Kidney tubule cell (primary cell): ENCODE measurements around the gene AP1B1.

Experiments
- DNase-seq: peaks from one replicate; pipeline ENCODE4 v3.0.0-alpha.2; 2018; ENCODE audit warnings: low spot score

AP1B1 gene

DNA sequence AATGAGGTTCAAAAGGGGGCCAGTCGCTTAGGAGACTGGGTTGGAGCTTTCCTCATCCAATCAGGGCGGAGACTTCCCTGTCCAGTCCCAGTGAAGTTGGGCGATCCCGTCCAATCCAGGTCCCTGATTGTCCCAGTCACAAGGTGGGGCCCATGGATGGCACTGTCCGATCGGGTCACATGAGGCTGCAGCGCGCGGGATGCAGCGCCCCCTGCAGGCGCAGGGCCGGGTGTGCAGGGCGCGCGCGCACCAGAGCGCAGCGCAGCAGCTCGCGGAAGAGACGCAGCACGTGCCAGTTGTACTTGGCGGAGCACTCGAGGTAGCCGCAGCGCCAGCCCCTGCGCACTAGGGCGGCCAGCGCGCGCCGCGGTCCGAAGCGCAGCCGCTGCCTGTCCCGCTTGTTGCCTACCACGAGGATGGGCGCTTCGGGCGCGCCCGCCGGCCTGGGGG is 75.2 kb downstream of the AP1B1 start:
- DNase-seq: peak; percentile 28

DNA sequence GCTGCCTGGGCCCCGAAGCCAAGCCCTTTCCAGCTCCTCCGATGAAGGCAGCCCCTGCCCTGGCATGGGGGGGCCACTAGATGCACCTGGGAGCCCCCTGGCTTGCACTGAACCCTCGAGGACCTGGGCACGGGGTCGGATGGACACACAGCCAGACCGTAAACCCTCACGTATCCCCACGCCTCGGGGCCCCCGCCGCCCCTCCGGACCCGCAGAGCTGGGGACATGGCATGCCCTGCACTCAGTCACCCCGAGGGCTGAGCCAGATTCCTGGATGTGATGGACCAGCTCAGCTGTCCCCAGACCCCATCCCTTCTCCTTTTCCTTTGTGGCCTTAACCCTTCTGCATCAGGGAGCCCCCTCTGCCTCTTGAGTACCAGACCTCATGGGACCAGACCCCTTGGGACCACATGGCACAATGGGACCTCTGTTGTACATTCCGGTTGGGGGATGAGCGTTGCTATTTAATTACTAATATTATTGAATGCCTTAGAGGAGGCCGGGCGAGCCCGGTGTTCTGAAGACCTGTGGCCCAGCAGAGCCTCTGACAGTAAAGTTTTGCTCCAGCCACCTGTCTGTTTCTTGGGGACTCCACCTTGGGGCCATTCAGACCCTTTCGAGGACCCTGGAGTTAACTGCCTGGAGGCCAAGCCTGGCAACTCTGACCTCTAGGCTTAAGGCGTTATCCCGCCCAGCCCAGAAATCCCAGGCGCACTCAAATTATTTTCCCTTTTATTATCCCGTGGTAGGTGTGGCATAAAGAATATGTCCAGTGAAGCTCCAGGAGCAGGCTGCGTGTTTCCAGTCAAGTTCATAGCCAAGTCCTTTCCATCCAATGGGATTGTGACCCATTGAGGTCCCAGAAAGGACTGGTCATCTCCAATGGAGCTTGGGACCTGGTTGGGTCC is 75.9 kb downstream of the AP1B1 start:
- no peak for DNase-seq

GRCh38 chr22:29311464-29312217 is 76.7 kb downstream of the AP1B1 start:
- DNase-seq: no peak

DNA sequence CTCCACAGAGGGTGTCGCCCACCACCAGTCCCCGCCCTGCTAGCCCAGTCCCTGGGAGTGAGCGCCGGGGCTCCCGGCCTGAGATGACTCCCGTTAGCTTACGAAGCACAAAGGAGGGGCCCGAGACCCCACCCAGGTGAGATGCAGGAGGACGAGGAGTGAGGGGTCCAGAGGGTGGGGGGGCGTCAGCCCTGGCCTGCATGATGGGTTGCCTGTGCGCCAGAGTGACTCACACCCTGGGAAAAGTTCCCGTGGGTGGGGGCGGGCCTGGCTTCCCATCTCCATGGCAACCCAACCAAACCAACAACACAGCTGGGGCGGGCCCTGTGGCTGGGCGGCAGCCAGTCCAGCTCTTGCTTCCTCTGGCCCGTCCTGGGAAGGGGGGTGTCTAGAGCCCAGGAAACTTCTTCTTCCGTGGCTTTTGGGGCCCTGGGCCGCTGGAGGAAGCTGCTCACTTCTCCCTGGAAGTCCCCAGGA is 77.5 kb downstream of the AP1B1 start:
- peak; percentile 95 for DNase-seq

- no peak for DNase-seq
These were observed 78.1 kb downstream of the AP1B1 start for GRCh38 chr22:29310065-29310862.

- no peak for DNase-seq
These were observed 78.9 kb downstream of the AP1B1 start for GRCh38 chr22:29309332-29310064.

- DNase-seq: no peak
These were observed 79.5 kb downstream of the AP1B1 start for GRCh38 chr22:29308791-29309262.

DNA sequence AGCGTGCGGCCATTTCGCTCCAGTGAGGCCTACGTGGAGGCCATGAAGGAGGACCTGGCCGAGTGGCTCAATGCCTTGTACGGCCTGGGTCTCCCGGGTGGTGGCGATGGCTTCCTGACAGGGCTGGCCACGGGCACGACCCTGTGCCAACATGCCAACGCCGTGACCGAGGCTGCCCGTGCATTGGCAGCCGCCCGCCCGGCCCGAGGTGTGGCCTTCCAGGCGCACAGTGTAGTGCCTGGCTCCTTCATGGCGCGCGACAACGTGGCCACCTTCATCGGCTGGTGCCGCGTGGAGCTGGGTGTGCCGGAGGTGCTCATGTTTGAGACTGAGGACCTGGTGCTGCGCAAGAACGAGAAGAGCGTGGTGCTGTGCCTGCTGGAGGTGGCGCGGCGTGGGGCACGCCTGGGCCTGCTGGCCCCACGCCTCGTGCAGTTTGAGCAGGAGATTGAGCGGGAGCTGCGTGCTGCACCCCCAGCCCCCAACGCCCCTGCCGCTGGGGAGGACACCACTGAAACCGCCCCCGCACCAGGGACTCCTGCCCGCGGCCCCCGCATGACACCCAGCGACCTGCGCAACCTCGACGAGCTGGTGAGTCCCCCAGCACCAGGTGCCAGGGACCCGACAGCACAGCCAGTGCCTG is 80.1 kb downstream of the AP1B1 start:
- DNase-seq: no peak

GRCh38 chr22:29307596-29308147 is 80.7 kb downstream of the AP1B1 start:
- no peak for DNase-seq

- DNase-seq: peak; percentile 79
These were observed 81.4 kb downstream of the AP1B1 start for GRCh38 chr22:29306835-29307595.

GRCh38 chr22:29306175-29306834 is 82.1 kb downstream of the AP1B1 start, which contains the start of gene GAS2L1:
GAS2L1 (plus strand) TSS chr22:29306650; CDS start chr22:29308106, 1,456 bp downstream.
- DNase-seq: peak; percentile 82

GRCh38 chr22:29305836-29306174 is 82.6 kb downstream of the AP1B1 start:
- no peak for DNase-seq

- no peak for DNase-seq
These were observed 85.5 kb downstream of the AP1B1 start for GRCh38 chr22:29302681-29303465.

DNA sequence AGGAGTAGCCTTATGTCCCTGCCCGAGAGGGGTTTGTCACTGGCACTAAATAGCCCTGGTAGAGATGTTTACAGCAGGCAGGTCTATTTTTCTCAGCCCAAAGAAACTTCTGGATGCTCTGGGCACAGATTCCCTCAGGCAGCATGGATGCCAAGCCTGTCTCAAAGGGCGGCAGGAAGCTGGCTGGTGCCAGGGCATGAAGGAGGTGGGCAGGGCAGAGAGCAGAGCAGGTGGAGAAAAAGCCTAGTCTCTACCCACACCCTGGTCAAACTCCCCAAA is 86.0 kb downstream of the AP1B1 start:
- DNase-seq: no peak

GRCh38 chr22:29301716-29302401 is 86.5 kb downstream of the AP1B1 start:
- no peak for DNase-seq

DNA sequence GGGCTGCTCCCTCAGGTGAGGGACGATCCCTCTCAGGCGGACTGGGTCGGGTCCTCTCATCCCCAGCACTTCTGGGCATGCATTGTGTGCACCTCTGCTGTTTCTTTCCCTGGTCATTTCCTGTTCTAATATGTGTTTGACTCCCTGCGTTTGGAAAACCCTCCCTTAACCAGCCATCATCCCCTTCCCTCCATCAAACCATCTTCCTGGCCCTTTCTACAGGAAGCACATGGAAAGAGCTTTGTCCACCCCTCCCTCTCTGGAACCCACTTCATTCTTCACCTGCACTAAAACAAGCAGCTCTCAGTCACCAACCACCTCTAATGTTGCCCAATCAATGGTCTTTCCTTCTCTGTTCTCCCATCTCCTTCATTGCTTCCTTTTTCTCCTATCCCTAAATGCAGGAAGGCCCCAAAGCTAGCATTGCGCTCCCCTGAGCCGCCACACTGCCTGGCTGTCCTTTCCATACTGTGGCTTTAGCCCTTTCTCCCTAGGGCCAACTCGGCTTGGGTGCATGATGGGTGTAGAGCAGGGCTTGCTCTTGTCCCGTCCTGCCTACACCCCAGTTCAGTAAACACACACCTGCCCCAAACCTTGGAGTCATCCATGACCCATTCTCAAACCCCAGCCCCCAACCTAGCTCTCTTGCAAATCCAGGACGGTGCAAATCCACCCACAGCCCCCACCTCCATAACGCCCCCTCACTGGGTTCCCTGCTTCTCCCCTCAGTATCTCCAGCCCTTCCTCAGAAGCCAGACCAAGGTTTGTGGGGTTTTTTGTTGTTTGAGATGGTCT is 87.4 kb downstream of the AP1B1 start:
- no peak for DNase-seq

DNA sequence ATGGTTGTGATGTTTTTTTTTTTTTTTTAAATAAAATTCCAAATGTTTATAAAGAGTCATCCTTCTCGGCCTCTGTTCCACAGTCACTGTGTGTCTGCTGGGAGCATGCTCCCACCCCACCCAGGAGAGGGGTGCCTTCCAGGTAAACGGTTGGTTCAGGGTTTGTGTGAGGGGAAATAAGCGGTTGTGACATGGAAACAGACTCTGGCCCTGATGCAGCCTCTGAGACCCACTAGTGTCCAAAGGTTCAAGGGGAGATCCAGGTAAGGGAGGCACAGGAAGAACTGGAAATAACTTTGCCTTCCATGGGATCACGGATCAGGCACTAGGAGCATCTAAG is 87.9 kb downstream of the AP1B1 start:
- DNase-seq: no peak
